OCI-LY7 (cell line): ENCODE data around the gene GLUL. TPM values are rescaled to one million over a fixed set of nuclear protein-coding genes. Genes with fewer than 3 reads are reported as not detected.

ENCODE experiments used
- BruUV-seq: library from RNA; stranded (reverse); fragments of 400-500 nt; replicated peaks from 2 replicates; lab custom pipeline; 2021; lab: Mats Ljungman, UMichigan
- CTCF ChIA-PET: fragments of 300-600 bp; sonication (Branson Sonifier 250); formaldehyde crosslinking; loops from one replicate; lab custom pipeline; 2022; ENCODE audit warnings: antibody characterized with exemption; ENCODE audit not compliant: unreplicated experiment; lab: Charles Lee
- POLR2A ChIA-PET: fragments of 300-600 bp; sonication (Branson Sonifier 250); formaldehyde crosslinking; loops from one replicate; lab custom pipeline; 2022; ENCODE audit warnings: antibody characterized with exemption; lab: Charles Lee
- DNase-seq: peaks from one replicate; pipeline ENCODE4 v3.0.0-alpha.2; 2015; ENCODE audit warnings: low spot score
- H2AFZ ChIP-seq: fragments of 200-600 bp; sonication (generic), shearing (Covaris generic); 2 replicates; pipeline ENCODE4 v1.6.1; 2014; ENCODE audit warnings: mild to moderate bottlenecking, antibody characterized with exemption, low read length, moderate library complexity
- H3K27ac ChIP-seq: fragments of 200-600 bp; sonication (generic); 2 replicates; pipeline ENCODE4 v1.5.1; 2014; ENCODE audit warnings: mixed run types, low read depth, mild to moderate bottlenecking, moderate library complexity, low read length, inconsistent platforms; ENCODE audit not compliant: poor library complexity, severe bottlenecking
- H3K36me3 ChIP-seq: fragments of 200-600 bp; sonication (generic); 2 replicates; pipeline ENCODE4 v1.6.1; 2014; ENCODE audit warnings: mild to moderate bottlenecking, antibody characterized with exemption, low read length, moderate library complexity, mixed read lengths; ENCODE audit not compliant: insufficient read depth
- H3K4me1 ChIP-seq: fragments of 200-600 bp; sonication (generic); 2 replicates; pipeline ENCODE4 v1.5.1; 2014; ENCODE audit warnings: mild to moderate bottlenecking, low read length; ENCODE audit not compliant: insufficient read depth, poor library complexity, severe bottlenecking
- H3K4me2 ChIP-seq: fragments of 200-600 bp; sonication (generic); 2 replicates; pipeline ENCODE4 v1.6.1; 2014; ENCODE audit warnings: mild to moderate bottlenecking, low read length
- H3K4me3 ChIP-seq: fragments of 200-600 bp; sonication (generic); 2 replicates; pipeline ENCODE4 v1.5.1; 2014; ENCODE audit warnings: mild to moderate bottlenecking, low read depth, low read length; ENCODE audit not compliant: poor library complexity, severe bottlenecking
- H3K79me2 ChIP-seq: fragments of 200-600 bp; sonication (generic); 2 replicates; pipeline ENCODE4 v1.6.1; 2016; ENCODE audit warnings: low read depth, mild to moderate bottlenecking, low read length, moderate library complexity, mixed read lengths; ENCODE audit not compliant: insufficient read depth
- H3K9me2 ChIP-seq: fragments of 200-600 bp; sonication (generic); 2 replicates; pipeline ENCODE4 v1.6.1; 2016; ENCODE audit warnings: mild to moderate bottlenecking, low read length, mixed read lengths; ENCODE audit not compliant: insufficient read depth
- H3K9me3 ChIP-seq: fragments of 200-600 bp; sonication (generic); 2 replicates; pipeline ENCODE4 v1.6.1; 2014; ENCODE audit warnings: mild to moderate bottlenecking, mixed run types, low read length, mixed read lengths
- H4K20me1 ChIP-seq: fragments of 200-600 bp; sonication (generic); 2 replicates; pipeline ENCODE4 v1.6.1; 2014; ENCODE audit warnings: mild to moderate bottlenecking, antibody characterized with exemption, low read length, moderate library complexity, mixed read lengths; ENCODE audit not compliant: insufficient read depth
- CTCF ChIP-seq: fragments of 200-600 bp; sonication (generic); conservative IDR thresholded peaks from 2 replicates; pipeline ENCODE4 v1.5.1; 2014; ENCODE audit warnings: mild to moderate bottlenecking, antibody characterized with exemption, low read length, moderate library complexity, mixed read lengths
- EZH2phosphoT487 ChIP-seq: fragments of 200-600 bp; sonication (generic); IDR thresholded peaks from 2 replicates; pipeline ENCODE4 v1.6.1; 2018; ENCODE audit warnings: low read depth, borderline replicate concordance, mild to moderate bottlenecking, mixed run types, antibody characterized with exemption, low read length, moderate library complexity, mixed read lengths
- intact Hi-C: fragments of 100-400 bp; cut with micrococcal nuclease; formaldehyde crosslinking; loops from one replicate; pipeline ENCODE4 v1.10.0; 2022; ENCODE audit not compliant: unreplicated experiment
- total RNA-seq, 2 experiments: library from RNA; depleted of rRNA in 1 of 2; stranded (reverse); fragments of >200 nt in 1 of 2; shearing (Covaris generic) in 1 of 2; gene quantifications; 2 replicates each; pipeline ENCODE4 v1.2.3, GENCODE V29; 2014 to 2022

GLUL gene
- total RNA-seq, 2 experiments from 2014 or later = not detected

- intact Hi-C loops = no loop called here
- ChIA-PET CTCF (no interaction called here), POLR2A (no interaction called here)
- Histone ChIP-seq H3K79me2 (no peaks in the 10 kb centered on the region), H3K9me2 (no peaks in the 10 kb centered on the region), H3K4me1 (no peaks in the 10 kb centered on the region), H3K27ac (no peak overlapping the region), H3K4me2 (no peak overlapping the region), H2AFZ (no peak overlapping the region), H3K36me3 (no peaks in the 10 kb centered on the region), H4K20me1 (no peaks in the 10 kb centered on the region), H3K4me3 (no peak overlapping the region), H3K9me3 (no peaks in the 10 kb centered on the region)
- BruUV-seq = no TSS peak
- TF ChIP-seq CTCF = no peak
- no peak for DNase-seq
Observed at GRCh38 chr1:182406012-182406411, 14.4 kb upstream of the GLUL start.

GRCh38 chr1:182405578-182405977, 14.0 kb upstream of the GLUL start:
- Histone ChIP-seq H3K27ac (no peak overlapping the region), H4K20me1 (no peaks in the 10 kb centered on the region), H3K36me3 (no peaks in the 10 kb centered on the region), H3K9me3 (no peaks in the 10 kb centered on the region), H3K4me3 (no peak overlapping the region), H3K4me1 (no peaks in the 10 kb centered on the region), H3K4me2 (no peak overlapping the region), H3K79me2 (no peaks in the 10 kb centered on the region), H2AFZ (no peak overlapping the region), H3K9me2 (no peaks in the 10 kb centered on the region)
- no peak for DNase-seq
- no TSS peak for BruUV-seq
- no peak for TF ChIP-seq EZH2phosphoT487
- TF ChIP-seq CTCF = no peak
- CTCF ChIA-PET = no interaction called here
- intact Hi-C loops = no loop called here
- POLR2A ChIA-PET = no interaction called here

- H2AFZ ChIP-seq = no peak overlapping the region
- no peaks in the 10 kb centered on the region for H3K9me2 ChIP-seq
- ChIA-PET POLR2A (no interaction called here), CTCF (interaction anchor here (0.6 kb wide), 1 partner anchor 30 kb away, joined by 3 read pairs; no protein-coding TSS in a partner anchor)
- no peak overlapping the region for H3K4me2 ChIP-seq
- DNase-seq = no peak
- no peak for TF ChIP-seq EZH2phosphoT487
- TF ChIP-seq CTCF = peak; percentile 43; the same call in 1 of the 2 replicates
- no peaks in the 10 kb centered on the region for H4K20me1 ChIP-seq
- no TSS peak for BruUV-seq
- intact Hi-C loops = no loop called here
- H3K27ac ChIP-seq = no peak overlapping the region
- no peaks in the 10 kb centered on the region for H3K9me3 ChIP-seq
- H3K79me2 ChIP-seq = no peaks in the 10 kb centered on the region
- no peaks in the 10 kb centered on the region for H3K36me3 ChIP-seq
- no peaks in the 10 kb centered on the region for H3K4me1 ChIP-seq
- H3K4me3 ChIP-seq = no peak overlapping the region
Observed at GRCh38 chr1:182404781-182405180, 13.2 kb upstream of the GLUL start.
